GM19397 (cell line): ENCODE data around the gene RUFY4.
"Not testable (repeated sequence)": the region's sequence is repeated elsewhere in the genome, so short reads cannot be mapped to it uniquely, and the experiment has no call there.

Experiments used
- ATAC-seq: cut with Tn5 transposase; IDR thresholded peaks from one replicate; pipeline ENCODE4 v1.9.1; 2021; ENCODE audit warnings: mild to moderate bottlenecking, moderate library complexity; ENCODE audit not compliant: unreplicated experiment

Gene RUFY4

DNA sequence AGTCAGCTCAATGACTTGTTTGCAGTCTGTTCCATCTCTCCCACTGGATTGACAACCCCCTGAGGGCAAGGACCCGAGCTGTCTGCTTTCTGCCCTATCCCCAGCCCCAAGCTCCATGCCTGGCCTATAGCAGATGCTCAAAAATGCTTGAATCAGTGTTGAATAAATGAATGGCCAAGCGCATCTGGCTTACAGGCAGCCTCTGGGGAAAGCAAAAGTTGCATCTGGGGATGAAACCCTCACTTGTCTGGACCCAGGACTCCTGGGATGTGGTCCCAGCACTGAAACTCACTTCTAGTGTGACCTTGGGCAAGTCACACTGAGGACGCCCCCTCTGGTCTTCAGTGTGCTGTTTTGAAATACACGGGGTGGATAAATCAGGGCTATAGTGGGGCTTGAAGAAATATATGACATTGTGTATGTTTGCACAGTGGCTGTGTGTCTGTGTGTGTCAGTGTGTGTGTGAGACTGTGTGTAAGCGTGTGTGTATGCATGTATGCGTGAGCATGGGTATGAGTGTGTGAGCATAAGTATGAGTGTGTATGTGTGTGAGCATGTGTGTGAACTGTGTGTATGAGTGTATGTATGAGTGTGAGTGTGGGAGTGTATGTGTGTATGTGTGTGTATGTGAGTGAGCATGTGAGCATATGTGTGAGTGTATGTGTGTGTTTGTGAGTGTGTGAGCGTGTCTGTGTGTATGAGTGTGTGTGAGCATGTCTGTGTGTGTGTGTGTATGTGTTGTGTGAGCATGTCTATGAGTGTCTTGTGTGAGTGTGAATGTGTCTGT lies 38.5 kb upstream of the RUFY4 start:
- ATAC-seq: no peak

DNA sequence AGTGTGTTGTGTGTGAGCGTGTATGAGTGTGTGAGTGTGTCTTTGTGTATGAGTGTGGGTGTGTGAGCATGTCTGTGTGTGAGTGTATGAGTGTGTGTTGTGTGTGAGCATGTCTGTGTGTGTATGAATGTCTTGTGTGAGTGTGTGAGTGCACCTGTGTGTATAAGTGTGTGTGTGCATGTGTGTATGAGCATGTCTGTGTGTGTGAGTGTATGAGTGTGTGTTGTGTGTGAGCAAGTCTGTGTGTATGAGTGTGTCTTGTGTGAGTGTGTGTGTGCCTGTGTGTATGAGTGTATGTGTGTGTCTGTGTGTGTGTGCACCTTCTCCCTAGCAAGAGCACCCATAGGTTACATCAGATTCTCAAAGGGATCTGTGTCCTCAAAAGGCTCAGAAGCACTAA lies 37.8 kb upstream of the RUFY4 start:
- no peak for ATAC-seq

DNA sequence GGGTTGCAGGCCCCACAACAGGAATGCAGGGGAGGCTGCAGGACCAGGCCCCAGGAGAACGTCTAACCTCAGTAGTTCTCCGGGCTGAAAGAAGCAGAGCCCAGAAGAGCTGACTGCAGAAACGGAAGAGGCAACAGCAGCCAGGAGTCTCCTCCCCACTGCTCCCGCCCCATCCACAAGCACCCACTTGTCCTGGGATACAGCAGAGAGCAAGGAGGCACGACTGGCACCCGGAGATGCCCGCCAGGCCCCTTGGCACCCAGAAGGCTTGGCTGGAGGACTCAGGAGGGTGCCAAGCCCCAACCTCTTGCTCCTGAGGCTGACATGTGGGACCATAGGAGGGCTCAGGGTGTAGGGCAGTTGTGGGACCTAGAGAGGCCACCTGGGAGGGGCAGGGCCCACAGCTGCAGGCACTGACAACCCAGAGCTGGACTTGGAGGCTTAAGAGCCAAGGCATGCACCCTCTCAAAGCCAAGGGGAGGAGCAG lies 37.2 kb upstream of the RUFY4 start:
- no peak for ATAC-seq

DNA sequence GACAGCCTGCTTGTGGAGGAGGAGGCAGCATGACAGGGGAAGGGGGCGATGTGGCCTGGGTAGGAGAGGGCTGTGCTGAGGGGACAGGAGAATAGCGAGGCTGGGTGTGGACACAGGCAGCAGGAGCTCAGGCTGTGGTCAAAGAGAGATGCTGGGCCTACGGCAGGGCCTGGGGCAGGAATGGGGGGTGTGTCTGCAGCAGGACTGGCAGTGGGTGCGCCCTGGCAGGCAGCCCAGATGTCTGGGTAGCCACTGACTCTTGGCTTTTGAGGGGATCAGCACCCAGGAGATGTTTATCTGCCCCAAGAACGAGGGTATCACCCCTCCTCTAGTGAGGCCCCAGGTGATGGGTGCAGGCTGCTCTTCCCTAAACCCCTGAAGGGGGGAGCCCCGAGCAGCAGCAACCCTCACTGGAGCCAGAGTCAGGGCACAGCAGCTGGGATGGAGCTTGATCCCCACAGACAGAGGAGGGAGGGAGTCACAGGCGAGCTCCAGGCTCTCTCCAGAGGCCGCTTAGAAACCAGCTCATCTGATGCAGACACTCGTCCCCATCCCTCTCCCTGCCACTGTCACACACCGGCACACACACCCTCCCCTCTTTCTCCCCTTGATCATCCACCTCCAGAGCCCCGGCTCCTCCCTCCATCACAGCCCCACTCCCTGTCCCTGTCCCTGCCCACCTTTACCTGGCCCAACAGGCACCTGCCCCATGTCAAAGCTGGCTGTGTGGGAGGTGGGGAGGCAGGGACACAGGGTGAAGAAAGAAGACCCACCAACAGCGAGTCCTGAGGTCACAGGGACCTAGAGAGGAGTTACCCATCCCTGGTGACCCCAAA lies 36.5 kb upstream of the RUFY4 start:
- ATAC-seq: no peak

DNA sequence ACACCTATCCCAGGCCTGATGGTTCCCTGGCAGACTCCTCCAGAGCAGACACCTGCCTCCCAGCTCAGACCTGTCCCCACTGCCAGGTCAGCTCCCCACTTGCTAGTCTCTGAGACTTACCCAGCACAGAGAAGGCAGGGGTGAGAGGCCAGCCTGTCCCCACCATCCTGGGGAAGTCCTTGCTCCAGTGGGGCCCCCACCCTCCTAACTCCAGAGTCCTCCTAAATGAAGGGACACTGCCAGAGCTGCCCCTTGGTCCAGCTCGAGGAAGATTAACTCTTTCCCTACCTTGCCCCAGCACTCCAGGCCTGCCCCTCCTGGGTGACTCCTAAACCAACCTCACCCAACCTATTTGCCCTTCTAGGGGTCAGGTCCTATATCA lies 35.9 kb upstream of the RUFY4 start:
- no peak for ATAC-seq

DNA sequence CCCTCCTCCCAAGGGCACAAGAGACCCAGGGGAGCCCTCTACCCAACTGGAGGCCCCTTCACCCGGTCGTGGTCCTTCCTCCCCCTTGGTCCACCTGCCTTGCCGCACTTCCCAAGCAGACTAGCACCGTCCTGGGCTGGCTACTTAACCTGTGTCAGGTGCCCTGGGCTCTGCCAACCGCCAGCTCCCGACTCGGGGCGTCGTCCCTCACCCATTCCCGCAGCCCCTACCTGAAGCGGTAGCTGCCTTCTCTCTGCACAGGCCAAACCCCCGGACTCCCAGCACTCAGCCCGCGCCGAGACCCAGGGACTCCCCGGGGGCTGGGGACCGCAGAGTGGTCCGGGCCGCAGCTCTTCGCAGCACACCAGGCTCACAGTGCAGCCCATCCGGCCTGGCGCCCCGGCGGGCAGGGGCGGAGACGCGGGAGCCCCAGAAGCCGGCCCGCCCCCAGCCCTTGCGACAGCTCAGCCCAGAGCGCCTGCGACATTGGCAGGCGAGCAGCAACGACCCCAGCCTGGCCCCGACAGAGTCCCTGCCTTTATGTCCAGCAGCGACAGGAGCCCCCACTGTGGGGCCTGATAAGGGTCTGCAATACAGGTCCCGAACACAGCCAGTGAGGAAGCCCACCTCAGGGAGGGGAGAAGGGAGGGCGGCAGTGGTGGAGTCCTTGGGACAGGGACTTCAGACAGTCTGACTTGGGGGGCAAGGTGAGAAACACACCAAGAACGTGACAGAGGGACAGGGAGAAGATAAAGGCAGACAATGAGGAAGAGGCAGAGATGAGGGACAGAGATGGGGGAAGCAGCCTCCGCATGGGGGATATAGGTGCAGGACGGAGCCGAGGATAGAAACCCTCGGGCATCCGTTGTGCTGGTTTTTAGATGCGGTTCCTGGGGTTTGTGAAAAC lies 35.2 kb upstream of the RUFY4 start:
- no peak for ATAC-seq

DNA sequence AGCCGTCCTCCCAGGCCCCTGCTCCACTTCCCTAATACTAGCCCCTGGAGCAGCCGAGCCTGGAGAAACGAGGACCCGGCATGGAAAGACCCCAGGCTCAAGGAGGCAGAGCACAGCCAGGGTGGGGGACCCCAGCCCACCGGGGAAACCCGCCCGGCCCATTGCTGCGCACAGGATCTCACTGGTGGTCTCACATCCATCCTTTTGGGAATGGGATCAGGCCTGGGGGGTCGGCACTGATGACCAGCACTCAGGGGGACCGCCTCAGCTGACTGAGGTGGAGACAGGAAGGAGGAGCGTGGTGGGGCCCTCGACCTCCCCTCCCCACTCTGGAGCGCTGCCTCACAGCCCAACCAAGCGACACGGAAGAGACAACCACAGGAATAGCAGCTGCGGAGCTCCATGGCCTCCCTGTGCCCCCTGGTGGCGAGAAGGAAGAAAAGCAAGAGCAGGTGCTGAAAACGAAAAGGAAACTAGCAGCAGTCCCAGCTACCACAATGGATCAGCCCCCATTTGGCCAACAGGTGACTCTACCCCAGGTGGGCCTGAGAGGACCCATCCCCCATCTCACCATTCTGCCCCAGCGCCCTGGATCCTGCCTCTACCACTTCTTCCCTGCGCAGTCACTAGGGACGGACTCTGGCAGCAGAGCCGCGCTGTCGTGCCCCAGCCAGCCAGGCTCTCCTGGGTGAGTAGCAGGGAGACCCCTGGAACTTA lies 34.4 kb upstream of the RUFY4 start:
- peak; percentile 70 for ATAC-seq

DNA sequence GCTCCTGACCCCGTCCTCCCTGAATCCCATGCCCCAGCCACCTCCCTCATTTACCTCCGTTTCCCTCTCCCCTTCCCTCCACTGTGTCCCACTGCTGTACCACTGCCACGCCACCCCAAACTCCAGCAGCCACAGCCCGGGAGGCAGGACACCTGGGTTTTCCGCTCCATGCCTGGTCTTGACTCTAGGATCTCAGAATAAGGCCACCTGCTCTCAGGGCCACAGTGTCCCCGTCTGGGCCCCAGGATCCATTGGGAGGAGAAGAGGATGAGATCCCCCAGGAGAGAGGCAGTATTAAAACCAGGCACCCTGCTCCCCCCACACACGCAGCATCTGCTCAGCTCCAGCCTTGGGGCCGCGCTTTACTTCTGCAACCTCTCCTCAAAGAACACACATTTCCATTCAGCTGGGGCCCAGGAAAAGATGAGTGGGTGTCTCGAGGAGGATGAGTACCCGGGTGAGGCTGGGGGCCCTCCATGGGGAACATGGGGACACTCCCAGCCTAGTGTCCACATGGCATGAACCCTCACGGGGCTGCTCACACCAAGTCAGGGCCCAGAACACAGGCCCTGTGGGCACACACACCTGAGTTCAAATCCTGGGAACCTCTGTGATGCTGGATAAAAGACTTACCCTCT lies 33.5 kb upstream of the RUFY4 start:
- no peak for ATAC-seq

DNA sequence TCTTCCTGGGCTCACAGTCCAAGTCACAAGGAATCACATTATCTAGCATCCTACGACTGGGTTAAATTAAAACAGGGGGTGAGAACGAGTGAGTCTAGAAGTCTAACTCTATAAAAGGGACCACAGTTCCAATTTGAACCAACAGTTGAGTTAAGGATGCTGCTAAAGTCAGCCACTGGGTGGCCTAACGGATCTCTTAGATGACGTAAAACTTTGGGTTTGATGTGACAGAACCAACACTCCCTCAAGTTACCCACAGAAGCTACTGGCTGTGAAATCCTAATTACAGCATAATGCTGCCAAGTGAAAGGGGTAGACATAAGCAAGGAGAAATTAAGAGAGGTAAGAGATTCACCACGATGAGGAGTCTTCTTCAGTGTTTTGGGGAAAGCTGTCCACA lies 32.7 kb upstream of the RUFY4 start:
- no peak for ATAC-seq

DNA sequence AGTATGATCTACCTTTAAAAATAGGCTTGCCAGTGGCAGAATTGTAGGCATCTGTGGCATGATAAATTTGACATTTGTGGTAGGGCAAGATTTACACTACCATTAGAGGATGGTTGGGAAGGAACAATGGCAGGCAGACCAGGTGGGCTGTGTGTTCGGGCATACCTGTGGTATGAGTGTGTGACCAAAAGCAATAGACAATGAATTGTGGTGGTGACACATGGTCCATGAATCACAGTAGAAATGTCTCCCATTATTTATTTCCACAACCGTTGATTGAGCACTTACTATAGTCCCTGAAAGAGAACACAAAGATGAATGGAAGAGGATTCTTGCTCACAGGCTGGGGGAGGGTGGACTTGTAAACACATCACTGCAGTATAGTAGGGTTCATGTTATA lies 29.9 kb upstream of the RUFY4 start:
- no peak for ATAC-seq

DNA sequence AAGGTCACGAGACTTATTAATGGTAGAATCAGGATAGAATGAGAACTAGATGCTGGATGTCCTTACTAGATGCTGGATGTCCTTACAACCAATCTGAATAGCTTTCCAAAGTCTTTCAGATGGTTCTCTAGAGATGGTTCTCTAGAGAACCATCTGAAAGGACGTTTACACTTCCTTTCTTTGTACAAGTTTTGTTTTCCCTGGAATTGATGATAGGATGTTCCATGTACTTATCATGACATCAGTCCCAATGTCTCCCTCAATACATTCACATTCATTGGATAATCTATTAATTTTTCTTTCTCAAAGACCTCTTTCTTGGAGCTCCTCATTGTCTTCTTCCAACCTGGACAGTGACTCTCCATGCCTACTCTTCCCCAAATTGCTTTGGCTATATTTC lies 28.2 kb upstream of the RUFY4 start:
- ATAC-seq: no peak

DNA sequence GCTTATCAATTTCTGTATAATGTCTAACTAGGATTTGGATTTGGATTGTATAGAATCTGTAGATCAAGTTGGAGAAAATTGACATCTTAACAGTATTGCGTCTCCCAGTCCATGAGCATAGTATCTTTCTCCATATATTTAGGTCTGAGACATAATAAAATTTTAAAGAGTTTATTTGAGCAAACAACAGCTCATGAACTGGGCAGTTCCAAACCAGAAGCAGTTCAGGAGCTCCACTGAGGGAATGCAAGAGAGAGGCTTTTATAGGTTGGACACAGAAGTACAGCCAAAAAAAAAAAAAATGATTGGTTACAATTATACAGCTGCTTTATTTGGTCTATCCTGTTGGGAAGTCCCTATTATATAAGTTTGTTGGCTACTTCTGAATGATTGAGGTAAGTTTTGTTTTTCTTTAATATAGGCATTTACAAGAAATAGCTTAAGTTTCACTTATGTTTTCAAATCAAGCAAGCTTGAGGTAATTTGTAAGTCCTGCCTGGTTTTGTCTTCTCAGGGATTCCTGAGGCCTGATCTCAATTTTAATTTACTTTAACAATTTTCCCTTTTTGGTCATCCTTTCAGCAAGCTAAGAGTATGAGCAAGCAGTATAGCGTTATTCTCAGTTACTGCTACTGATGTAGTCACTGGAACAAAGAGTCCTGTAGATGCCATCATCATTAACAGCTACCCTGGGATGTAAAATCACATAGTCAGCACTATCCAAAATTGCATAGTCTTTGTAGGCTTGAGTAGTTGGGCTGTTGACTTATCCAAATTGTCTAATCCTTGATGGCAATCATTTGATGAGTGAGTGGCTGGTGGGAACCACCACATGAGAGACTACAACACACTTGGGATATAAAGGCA lies 27.5 kb upstream of the RUFY4 start:
- no peak for ATAC-seq

DNA sequence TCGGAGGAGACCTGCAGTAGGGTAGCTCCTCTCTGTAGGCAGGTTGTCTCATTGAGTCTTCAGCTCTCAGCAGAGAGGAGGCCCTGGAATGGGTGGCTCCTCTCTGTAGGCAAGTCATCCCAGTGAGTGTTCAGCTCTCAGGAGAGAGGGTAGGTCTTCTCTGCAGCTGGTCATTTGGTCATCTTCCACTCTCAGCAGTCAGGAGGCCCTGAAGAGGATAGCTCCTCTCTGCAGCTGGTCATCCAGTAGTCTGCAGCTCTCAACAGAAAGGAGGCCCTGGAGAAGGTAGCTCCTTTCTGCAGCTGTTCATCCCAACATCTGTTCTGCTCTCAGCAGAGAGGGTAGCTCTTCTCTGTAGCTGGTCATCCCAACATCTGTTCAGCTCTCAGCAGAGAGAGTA lies 26.0 kb upstream of the RUFY4 start:
- no peak for ATAC-seq

DNA sequence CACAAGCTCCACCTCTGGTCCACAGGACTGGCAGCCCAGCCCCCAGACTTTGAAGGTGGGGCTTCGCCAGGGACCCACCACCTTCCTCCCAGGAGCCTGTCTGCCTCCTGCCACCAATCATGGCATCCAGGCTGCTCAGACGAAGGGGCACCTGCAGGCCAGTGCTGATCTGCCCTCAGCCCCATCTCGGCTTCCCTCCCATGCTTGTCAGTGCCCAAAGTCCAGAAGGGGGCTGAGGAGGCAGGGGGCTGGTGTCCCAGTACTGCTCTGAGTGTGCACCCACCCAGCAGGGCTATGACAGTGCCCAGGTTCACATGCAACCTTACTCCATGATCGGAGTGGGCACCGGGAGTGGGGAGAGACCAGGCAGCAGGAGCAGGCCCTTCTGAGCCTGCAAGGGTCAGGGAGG lies 25.3 kb upstream of the RUFY4 start:
- no peak for ATAC-seq

DNA sequence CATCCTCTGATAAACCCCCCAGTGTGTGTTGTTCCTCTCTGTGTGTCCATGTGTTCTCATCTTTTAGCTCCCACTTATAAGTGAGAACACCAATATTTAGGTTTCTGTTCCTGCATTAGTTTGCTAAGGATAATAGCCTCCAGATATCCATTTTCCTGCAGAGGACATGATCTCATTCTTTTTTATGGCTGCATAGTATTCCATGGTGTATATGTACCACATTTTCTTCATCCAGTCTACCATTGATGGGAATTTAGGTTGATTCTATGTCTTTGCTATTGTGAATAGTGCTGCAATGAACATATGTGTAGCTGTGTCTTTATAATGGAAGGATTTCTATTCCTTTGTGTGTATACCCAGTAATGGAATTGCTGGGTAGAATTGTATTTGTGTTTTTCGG lies 24.5 kb upstream of the RUFY4 start:
- not testable (repeated sequence) for ATAC-seq

DNA sequence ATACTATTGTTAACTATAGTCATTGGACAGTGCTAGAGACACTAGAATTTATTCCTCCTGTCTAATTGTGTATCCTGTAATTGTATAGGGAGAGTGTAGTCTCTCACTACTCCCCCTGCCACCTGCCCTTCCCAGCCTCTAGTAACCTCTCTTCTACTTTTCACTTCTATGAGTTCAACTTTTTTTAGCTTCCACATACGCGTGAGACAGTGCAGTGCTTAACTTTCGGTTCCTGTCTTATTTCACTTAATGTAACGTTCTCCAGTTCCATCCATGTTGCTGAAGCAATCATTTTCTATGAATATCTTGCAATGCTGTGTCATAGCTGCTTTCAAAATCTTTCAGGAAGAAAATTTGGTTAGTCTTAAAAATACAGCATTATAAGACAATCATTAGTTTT lies 22.8 kb upstream of the RUFY4 start:
- ATAC-seq: peak; percentile 75

DNA sequence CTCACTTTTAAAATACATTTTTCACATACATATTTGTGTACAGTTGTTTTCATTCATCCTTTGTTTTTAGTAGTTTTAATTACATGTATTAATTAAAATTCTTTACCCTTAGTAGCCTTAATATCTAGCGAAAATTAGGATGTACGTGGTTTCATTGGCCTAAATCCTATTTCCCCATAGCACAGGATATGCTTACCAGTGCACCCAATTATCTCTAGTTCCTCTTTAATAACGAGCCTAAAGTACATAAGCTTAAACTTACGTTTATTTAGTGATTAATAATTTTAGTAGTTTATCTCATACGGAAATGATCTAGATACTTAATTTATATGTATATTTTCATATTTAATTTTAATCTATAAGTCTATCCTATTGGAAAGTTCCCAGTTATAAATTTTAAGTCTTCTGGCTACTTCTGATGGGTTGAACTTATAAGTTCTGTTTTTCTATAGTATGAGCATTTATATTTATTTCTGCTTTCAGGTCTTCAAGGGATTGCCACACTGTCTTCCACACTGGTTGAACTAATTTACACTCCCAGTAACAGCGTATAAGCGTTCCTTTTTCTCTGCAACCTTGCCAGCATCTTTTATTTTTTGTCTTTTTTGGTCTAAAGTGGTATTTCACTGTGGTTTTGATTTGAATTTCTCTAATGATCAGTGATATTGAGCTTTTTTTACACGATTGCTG lies 21.4 kb upstream of the RUFY4 start:
- ATAC-seq: no peak

DNA sequence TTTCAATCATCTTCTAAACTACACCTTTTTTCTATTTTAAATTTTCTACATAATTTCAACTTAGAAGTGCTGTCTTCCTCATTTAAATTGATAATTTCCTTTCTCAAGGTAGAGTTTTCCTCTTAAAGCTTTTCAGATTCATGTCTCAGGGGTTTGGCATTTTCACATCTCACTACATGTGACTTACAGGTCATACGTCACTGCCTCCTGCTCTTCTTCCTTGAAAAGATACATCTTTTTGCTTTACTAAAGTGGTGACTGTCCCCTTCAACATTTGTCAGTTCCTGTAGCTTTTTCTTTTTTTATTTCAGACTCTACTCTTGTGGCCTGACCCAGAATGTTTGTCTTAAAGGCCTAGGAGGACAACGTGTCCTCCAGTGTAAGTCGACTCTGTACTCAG lies 17.1 kb upstream of the RUFY4 start:
- no peak for ATAC-seq

DNA sequence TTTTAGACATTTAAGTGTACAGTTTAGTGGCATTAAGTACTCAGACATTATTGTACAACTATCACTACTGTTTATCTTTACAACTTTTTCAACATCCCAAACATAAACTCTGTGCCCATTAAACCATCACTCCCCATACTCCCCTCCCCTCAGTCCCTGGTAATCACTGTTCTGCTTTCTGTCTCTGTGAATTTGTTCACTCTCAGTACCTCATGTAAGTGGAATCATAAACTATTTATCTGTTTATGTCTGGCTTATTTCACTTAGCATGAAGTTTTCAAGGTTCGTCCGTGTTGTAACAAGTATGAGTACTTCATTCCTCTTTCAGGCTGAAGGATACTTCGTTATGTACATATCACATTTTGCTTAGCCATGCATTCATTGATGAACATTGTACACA lies 9.8 kb upstream of the RUFY4 start:
- no peak for ATAC-seq
